Neural progenitor cell (in vitro differentiated cells): Measurements from ENCODE around the gene COMMD2. TPM values are rescaled to one million over a fixed set of nuclear protein-coding genes. Genes with fewer than 3 reads are reported as not detected.

Source experiments
- DNase-seq: peaks from one replicate; pipeline ENCODE4 v3.0.0-alpha.2; 2016; ENCODE audit warnings: low spot score
- H2AFZ ChIP-seq: fragments of 200-600 bp; sonication (generic); replicated peaks from 2 replicates; pipeline ENCODE4 v1.6.1; 2016; ENCODE audit warnings: antibody characterized with exemption
- H3F3A ChIP-seq: fragments of 200-600 bp; sonication (generic); 2 replicates; pipeline ENCODE4 v1.6.1; 2016; ENCODE audit warnings: antibody characterized with exemption, low read depth
- H3K27ac ChIP-seq: fragments of 200-600 bp; sonication (generic); 2 replicates; pipeline ENCODE4 v1.5.1; 2016; ENCODE audit warnings: mild to moderate bottlenecking
- H3K27me3 ChIP-seq: fragments of 200-600 bp; sonication (generic); 2 replicates; pipeline ENCODE4 v1.6.1; 2016; ENCODE audit warnings: mild to moderate bottlenecking, moderate library complexity
- H3K36me3 ChIP-seq: fragments of 200-600 bp; sonication (generic); 2 replicates; pipeline ENCODE4 v1.5.1; 2016
- H3K4me1 ChIP-seq: fragments of 200-600 bp; sonication (generic); 2 replicates; pipeline ENCODE4 v1.6.1; 2016; ENCODE audit warnings: mixed run types
- H3K4me2 ChIP-seq: fragments of 200-600 bp; sonication (generic); 2 replicates; pipeline ENCODE4 v1.6.1; 2016
- H3K4me3 ChIP-seq: fragments of 200-600 bp; sonication (generic); 2 replicates; pipeline ENCODE4 v1.5.1; 2016
- H3K79me2 ChIP-seq: fragments of 200-600 bp; sonication (generic); 2 replicates; pipeline ENCODE4 v1.6.1; 2016; ENCODE audit warnings: low read depth
- H3K9ac ChIP-seq: fragments of 200-600 bp; sonication (generic); 2 replicates; pipeline ENCODE4 v1.6.1; 2016
- H3K9me3 ChIP-seq: fragments of 200-600 bp; sonication (generic); 2 replicates; pipeline ENCODE4 v1.5.1; 2016; ENCODE audit warnings: low read depth
- H4K20me1 ChIP-seq: fragments of 200-600 bp; sonication (generic); 2 replicates; pipeline ENCODE4 v1.6.1; 2016; ENCODE audit warnings: low read depth
- H3K27ac Mint-ChIP-seq: 3 replicates; pipeline ENCODE4 v1.8.0; 2021; ENCODE audit warnings: mixed read lengths
- H3K27me3 Mint-ChIP-seq: 2 replicates; pipeline ENCODE4 v1.8.0; 2022; ENCODE audit warnings: low read depth, mild to moderate bottlenecking, inconsistent platforms, moderate library complexity, mixed read lengths; ENCODE audit not compliant: insufficient read depth
- H3K36me3 Mint-ChIP-seq: 3 replicates; pipeline ENCODE4 v1.8.0; 2021; ENCODE audit warnings: mixed read lengths
- H3K4me1 Mint-ChIP-seq: 3 replicates; pipeline ENCODE4 v1.8.0; 2021; ENCODE audit warnings: mixed read lengths
- H3K4me3 Mint-ChIP-seq: 3 replicates; pipeline ENCODE4 v1.8.0; 2021; ENCODE audit warnings: mild to moderate bottlenecking, moderate library complexity, mixed read lengths
- H3K9me3 Mint-ChIP-seq: 3 replicates; pipeline ENCODE4 v1.8.0; 2020; ENCODE audit warnings: mixed read lengths
- CTCF ChIP-seq: fragments of 200-600 bp; sonication (generic); IDR thresholded peaks from 2 replicates; pipeline ENCODE4 v1.5.1; 2017; ENCODE audit warnings: antibody characterized with exemption, mild to moderate bottlenecking
- EZH2 ChIP-seq: fragments of 200-600 bp; sonication (generic); IDR thresholded peaks from 2 replicates; pipeline ENCODE4 v1.6.1; 2017; ENCODE audit warnings: antibody characterized with exemption, mild to moderate bottlenecking, moderate library complexity
- EZH2phosphoT487 ChIP-seq: fragments of 200-600 bp; sonication (generic); IDR thresholded peaks from 2 replicates; pipeline ENCODE4 v1.6.1; 2017; ENCODE audit warnings: antibody characterized with exemption
- total RNA-seq: library from RNA; depleted of rRNA; stranded (reverse); fragments of >200 nt; gene quantifications from 2 replicates; pipeline ENCODE4 v1.2.3, GENCODE V29; 2015; ENCODE audit warnings: low replicate concordance

COMMD2 gene
- total RNA-seq, 1 donor from 2014 or later: 110 TPM

GRCh38 chr3:149726716-149727407, 25.4 kb downstream of the COMMD2 start:
- DNase-seq: no peak
- Mint-ChIP-seq H3K27ac (no peak overlapping the region), H3K27me3 (peaks cover 2% of the 10 kb centered on the region), H3K4me1 (no peaks in the 10 kb centered on the region), H3K4me3 (no peak overlapping the region), H3K36me3 (no peaks in the 10 kb centered on the region), H3K9me3 (peaks cover 7% of the 10 kb centered on the region)
- H2AFZ ChIP-seq: no peak overlapping the region
- no peaks in the 10 kb centered on the region for H3K27me3 ChIP-seq
- H3K9ac ChIP-seq: no peak overlapping the region
- no peaks in the 10 kb centered on the region for H3K79me2 ChIP-seq
- no peaks in the 10 kb centered on the region for H3K9me3 ChIP-seq
- H3F3A ChIP-seq: no peaks in the 10 kb centered on the region
- no peak overlapping the region for H3K27ac ChIP-seq
- H3K4me2 ChIP-seq: no peak overlapping the region
- no peak for TF ChIP-seq EZH2
- no peak for TF ChIP-seq EZH2phosphoT487
- TF ChIP-seq CTCF: no peak
- H3K4me3 ChIP-seq: no peak overlapping the region
- no peaks in the 10 kb centered on the region for H4K20me1 ChIP-seq
- no peaks in the 10 kb centered on the region for H3K4me1 ChIP-seq
- H3K36me3 ChIP-seq: no peaks in the 10 kb centered on the region

GRCh38 chr3:149723781-149724180, 28.5 kb downstream of the COMMD2 start:
- DNase-seq: no peak
- Histone ChIP-seq H3K27me3 (no peaks in the 10 kb centered on the region), H3K4me1 (no peaks in the 10 kb centered on the region), H3K27ac (no peak overlapping the region), H3F3A (no peaks in the 10 kb centered on the region), H4K20me1 (no peaks in the 10 kb centered on the region), H3K4me3 (no peak overlapping the region), H3K36me3 (no peaks in the 10 kb centered on the region), H3K4me2 (no peak overlapping the region), H3K79me2 (no peaks in the 10 kb centered on the region), H3K9me3 (peaks cover 11% of the 10 kb centered on the region), H2AFZ (no peak overlapping the region), H3K9ac (no peak overlapping the region)
- Mint-ChIP-seq H3K9me3 (peaks cover 28% of the 10 kb centered on the region), H3K36me3 (no peaks in the 10 kb centered on the region), H3K4me1 (no peaks in the 10 kb centered on the region), H3K27me3 (peaks cover 2% of the 10 kb centered on the region), H3K4me3 (no peak overlapping the region), H3K27ac (no peak overlapping the region)
- no peak for TF ChIP-seq EZH2
- no peak for TF ChIP-seq EZH2phosphoT487
- no peak for TF ChIP-seq CTCF

GRCh38 chr3:149720918-149721317, 31.4 kb downstream of the COMMD2 start:
- Histone ChIP-seq H3K27ac (no peak overlapping the region), H2AFZ (no peak overlapping the region), H3K36me3 (no peaks in the 10 kb centered on the region), H3K4me3 (no peak overlapping the region), H3F3A (no peaks in the 10 kb centered on the region), H3K4me2 (no peak overlapping the region), H3K27me3 (no peaks in the 10 kb centered on the region), H3K9me3 (peaks cover 11% of the 10 kb centered on the region), H3K9ac (no peak overlapping the region), H4K20me1 (no peaks in the 10 kb centered on the region), H3K79me2 (no peaks in the 10 kb centered on the region), H3K4me1 (no peaks in the 10 kb centered on the region)
- H3K27ac Mint-ChIP-seq: no peak overlapping the region
- TF ChIP-seq EZH2 (no peak), EZH2phosphoT487 (no peak), CTCF (no peak)
- no peak overlapping the region for H3K4me3 Mint-ChIP-seq
- DNase-seq: no peak
- peaks cover 28% of the 10 kb centered on the region for H3K9me3 Mint-ChIP-seq
- H3K4me1 Mint-ChIP-seq: peaks cover 4% of the 10 kb centered on the region
- peaks cover 2% of the 10 kb centered on the region for H3K27me3 Mint-ChIP-seq
- no peaks in the 10 kb centered on the region for H3K36me3 Mint-ChIP-seq
